BLaER1 treated with 17β-estradiol and CSF1 and Interleukin-3, amounts not matched to agents 10 nM and 100 nM (cell line): ENCODE data around the gene CPEB1.

Experiments used
- H3K27ac ChIP-seq, 11 experiments: shearing (Covaris generic); formaldehyde crosslinking; 2 replicates each; pipeline ENCODE4 v1.8.1; 2022
- H3K27me3 ChIP-seq, 11 experiments: shearing (Covaris generic); formaldehyde crosslinking; 2 replicates each; pipeline ENCODE4 v1.8.1; 2022
- H3K36me3 ChIP-seq, 11 experiments: shearing (Covaris generic); formaldehyde crosslinking; 2 replicates each; pipeline ENCODE4 v1.8.1; 2022
- H3K4me1 ChIP-seq, 10 experiments: shearing (Covaris generic); formaldehyde crosslinking; 2 replicates each; pipeline ENCODE4 v1.8.1; 2022
- H3K4me2 ChIP-seq, 11 experiments: shearing (Covaris generic); formaldehyde crosslinking; 2 replicates each; pipeline ENCODE4 v1.8.1; 2022
- H3K4me3 ChIP-seq, 10 experiments: shearing (Covaris generic); formaldehyde crosslinking; 2 replicates each; pipeline ENCODE4 v1.8.1; 2022
- H3K9ac ChIP-seq, 11 experiments: shearing (Covaris generic); formaldehyde crosslinking; 2 replicates each; pipeline ENCODE4 v1.8.1; 2022
- H3K9me3 ChIP-seq, 11 experiments: shearing (Covaris generic); formaldehyde crosslinking; replicated peaks in 1 of 11; 2 replicates each; pipeline ENCODE4 v1.8.1; 2022
- H4K20me1 ChIP-seq, 11 experiments: shearing (Covaris generic); formaldehyde crosslinking; 2 replicates each; pipeline ENCODE4 v1.8.1; 2022
- Cebpa-rat ChIP-seq, 11 experiments: shearing (Covaris generic); IDR thresholded peaks; 2 replicates each; pipeline ENCODE4 v1.8.1; 2022

The CPEB1 gene

GRCh38 chr15:82572311-82572710 lies 74.9 kb downstream of the CPEB1 start:
- Histone ChIP-seq H3K9me3 (no peaks in the 10 kb centered on the region), H3K27me3 (no peaks in the 10 kb centered on the region), H3K36me3 (no peaks in the 10 kb centered on the region), H3K4me1 (peaks cover 0 to 7% (median 0%) of the 10 kb centered on the region in 10 experiments; a peak in 3 of 20 replicates), H3K9ac (no peak overlapping the region), H3K27ac (no peak overlapping the region), H4K20me1 (no peaks in the 10 kb centered on the region), H3K4me2 (peak overlapping the region in 1 of 11 experiments; percentile 25; a peak in 1 of 22 replicates), H3K4me3 (no peak overlapping the region)
- no peak for TF ChIP-seq Cebpa-rat (IDR thresholded peaks at IDR 0.05)

GRCh38 chr15:82571722-82572222 lies 75.4 kb downstream of the CPEB1 start:
- no peak for TF ChIP-seq Cebpa-rat (IDR thresholded peaks at IDR 0.05)
- H3K4me3 ChIP-seq = no peak overlapping the region

GRCh38 chr15:82570721-82571508 lies 76.2 kb downstream of the CPEB1 start:
- no peak overlapping the region for H3K9ac ChIP-seq
- no peaks in the 10 kb centered on the region for H3K27me3 ChIP-seq
- peaks cover 0 to 7% (median 0%) of the 10 kb centered on the region in 10 experiments; a peak in 3 of 20 replicates for H3K4me1 ChIP-seq
- H3K36me3 ChIP-seq = no peaks in the 10 kb centered on the region
- TF ChIP-seq Cebpa-rat (IDR thresholded peaks at IDR 0.05) = no peak
- H3K4me2 ChIP-seq = no peak overlapping the region
- H3K27ac ChIP-seq = no peak overlapping the region
- no peaks in the 10 kb centered on the region for H4K20me1 ChIP-seq
- no peaks in the 10 kb centered on the region for H3K9me3 ChIP-seq
- H3K4me3 ChIP-seq = no peak overlapping the region

More at GRCh38 chr15:82571722-82572222, 75.4 kb downstream of the CPEB1 start:
- no peaks in the 10 kb centered on the region for H3K36me3 ChIP-seq
- no peak overlapping the region for H3K9ac ChIP-seq
- no peaks in the 10 kb centered on the region for H3K27me3 ChIP-seq
- no peak overlapping the region for H3K4me2 ChIP-seq
- H4K20me1 ChIP-seq = no peaks in the 10 kb centered on the region
- H3K27ac ChIP-seq = no peak overlapping the region
- no peaks in the 10 kb centered on the region for H3K9me3 ChIP-seq
- H3K4me1 ChIP-seq = peaks cover 0 to 7% (median 0%) of the 10 kb centered on the region in 10 experiments; a peak in 3 of 20 replicates

- Histone ChIP-seq H3K4me3 (no peak overlapping the region), H3K36me3 (no peaks in the 10 kb centered on the region), H3K27ac (no peak overlapping the region), H3K9me3 (no peaks in the 10 kb centered on the region), H3K4me1 (peaks cover 0 to 7% (median 0%) of the 10 kb centered on the region in 10 experiments; a peak in 3 of 20 replicates), H3K4me2 (no peak overlapping the region), H3K27me3 (no peaks in the 10 kb centered on the region), H3K9ac (no peak overlapping the region), H4K20me1 (no peaks in the 10 kb centered on the region)
- no peak for TF ChIP-seq Cebpa-rat (IDR thresholded peaks at IDR 0.05)
Measured at GRCh38 chr15:82569834-82570233, 77.3 kb downstream of the CPEB1 start.

GRCh38 chr15:82568986-82569385 lies 78.2 kb downstream of the CPEB1 start:
- Histone ChIP-seq H3K27ac (no peak overlapping the region), H3K9me3 (no peaks in the 10 kb centered on the region), H4K20me1 (no peaks in the 10 kb centered on the region), H3K27me3 (no peaks in the 10 kb centered on the region), H3K4me3 (no peak overlapping the region), H3K9ac (no peak overlapping the region), H3K4me1 (peaks cover 0 to 7% (median 0%) of the 10 kb centered on the region in 10 experiments; a peak in 3 of 20 replicates), H3K4me2 (no peak overlapping the region), H3K36me3 (no peaks in the 10 kb centered on the region)
- TF ChIP-seq Cebpa-rat (IDR thresholded peaks at IDR 0.05) = no peak

- no peak for TF ChIP-seq Cebpa-rat (IDR thresholded peaks at IDR 0.05)
- no peaks in the 10 kb centered on the region for H3K27me3 ChIP-seq
- H4K20me1 ChIP-seq = no peaks in the 10 kb centered on the region
- H3K27ac ChIP-seq = no peak overlapping the region
- H3K9ac ChIP-seq = no peak overlapping the region
- H3K4me1 ChIP-seq = peaks cover 0 to 2% (median 0%) of the 10 kb centered on the region in 10 experiments; a peak in 3 of 20 replicates
- no peaks in the 10 kb centered on the region for H3K36me3 ChIP-seq
- no peak overlapping the region for H3K4me2 ChIP-seq
- H3K4me3 ChIP-seq = no peak overlapping the region
- no peaks in the 10 kb centered on the region for H3K9me3 ChIP-seq
Measured at GRCh38 chr15:82567661-82568060, 79.5 kb downstream of the CPEB1 start.

GRCh38 chr15:82566690-82567089 lies 80.5 kb downstream of the CPEB1 start:
- Histone ChIP-seq H4K20me1 (no peaks in the 10 kb centered on the region), H3K27ac (no peak overlapping the region), H3K36me3 (no peaks in the 10 kb centered on the region), H3K9ac (no peak overlapping the region), H3K9me3 (no peaks in the 10 kb centered on the region), H3K27me3 (no peaks in the 10 kb centered on the region), H3K4me1 (no peaks in the 10 kb centered on the region), H3K4me3 (no peak overlapping the region), H3K4me2 (no peak overlapping the region)
- no peak for TF ChIP-seq Cebpa-rat (IDR thresholded peaks at IDR 0.05)

- TF ChIP-seq Cebpa-rat (IDR thresholded peaks at IDR 0.05) = no peak
- Histone ChIP-seq H3K9ac (no peak overlapping the region), H3K4me3 (no peak overlapping the region), H3K27ac (no peak overlapping the region), H3K36me3 (no peaks in the 10 kb centered on the region), H4K20me1 (no peaks in the 10 kb centered on the region), H3K4me1 (no peaks in the 10 kb centered on the region), H3K27me3 (no peaks in the 10 kb centered on the region), H3K9me3 (no peaks in the 10 kb centered on the region), H3K4me2 (no peak overlapping the region)
Measured at GRCh38 chr15:82558502-82558901, 88.7 kb downstream of the CPEB1 start.

GRCh38 chr15:82556315-82557035 lies 90.7 kb downstream of the CPEB1 start:
- no peak overlapping the region for H3K4me3 ChIP-seq
- no peaks in the 10 kb centered on the region for H3K36me3 ChIP-seq
- no peaks in the 10 kb centered on the region for H4K20me1 ChIP-seq
- H3K4me1 ChIP-seq = peaks cover 0 to 8% (median 0%) of the 10 kb centered on the region in 10 experiments; a peak in 2 of 20 replicates
- H3K9ac ChIP-seq = no peak overlapping the region
- H3K4me2 ChIP-seq = no peak overlapping the region
- no peak for TF ChIP-seq Cebpa-rat (IDR thresholded peaks at IDR 0.05)
- no peaks in the 10 kb centered on the region for H3K9me3 ChIP-seq
- H3K27me3 ChIP-seq = no peaks in the 10 kb centered on the region
- no peak overlapping the region for H3K27ac ChIP-seq
